ENCODE results near the gene C10orf90.

DNA sequence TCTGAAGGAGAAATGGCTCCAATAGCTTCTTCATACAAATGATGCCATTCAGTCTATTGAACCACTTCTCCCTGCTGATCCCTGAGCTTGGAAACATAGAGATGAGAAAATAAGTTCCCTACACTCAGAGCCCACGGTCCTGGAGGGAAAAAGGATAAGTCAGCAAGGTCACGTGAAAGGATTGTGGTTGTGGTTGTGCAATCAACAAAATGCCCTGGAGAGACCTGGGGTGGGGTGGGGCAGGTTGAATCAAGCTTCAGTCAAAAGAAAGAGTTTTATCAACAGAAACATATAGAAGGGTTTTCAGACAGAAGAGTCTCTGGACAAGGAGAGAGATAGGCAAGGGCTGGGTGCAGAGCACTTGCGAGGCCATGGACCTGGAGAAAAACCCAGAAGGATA lies 30.1 kb downstream of the C10orf90 start:
- TF ChIP-seq, protein P1, sequence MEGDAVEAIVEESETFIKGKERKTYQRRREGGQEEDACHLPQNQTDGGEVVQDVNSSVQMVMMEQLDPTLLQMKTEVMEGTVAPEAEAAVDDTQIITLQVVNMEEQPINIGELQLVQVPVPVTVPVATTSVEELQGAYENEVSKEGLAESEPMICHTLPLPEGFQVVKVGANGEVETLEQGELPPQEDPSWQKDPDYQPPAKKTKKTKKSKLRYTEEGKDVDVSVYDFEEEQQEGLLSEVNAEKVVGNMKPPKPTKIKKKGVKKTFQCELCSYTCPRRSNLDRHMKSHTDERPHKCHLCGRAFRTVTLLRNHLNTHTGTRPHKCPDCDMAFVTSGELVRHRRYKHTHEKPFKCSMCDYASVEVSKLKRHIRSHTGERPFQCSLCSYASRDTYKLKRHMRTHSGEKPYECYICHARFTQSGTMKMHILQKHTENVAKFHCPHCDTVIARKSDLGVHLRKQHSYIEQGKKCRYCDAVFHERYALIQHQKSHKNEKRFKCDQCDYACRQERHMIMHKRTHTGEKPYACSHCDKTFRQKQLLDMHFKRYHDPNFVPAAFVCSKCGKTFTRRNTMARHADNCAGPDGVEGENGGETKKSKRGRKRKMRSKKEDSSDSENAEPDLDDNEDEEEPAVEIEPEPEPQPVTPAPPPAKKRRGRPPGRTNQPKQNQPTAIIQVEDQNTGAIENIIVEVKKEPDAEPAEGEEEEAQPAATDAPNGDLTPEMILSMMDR (IDR thresholded peaks at IDR 0.05) = no peak
- TF ChIP-seq ZFX (IDR thresholded peaks at IDR 0.05; ENCODE audit: borderline replicate concordance) = no peak

All from 22Rv1 (cell line).